HG03097 (cell line): ENCODE measurements around the gene CLEC3B.
"Not testable (repeated sequence)": the region's sequence is repeated elsewhere in the genome, so short reads cannot be mapped to it uniquely, and the experiment has no call there.

Source experiments
- ATAC-seq: cut with Tn5 transposase; IDR thresholded peaks from one replicate; pipeline ENCODE4 v1.9.1; 2021; ENCODE audit not compliant: unreplicated experiment, low FRiP score

The CLEC3B gene, protein sequence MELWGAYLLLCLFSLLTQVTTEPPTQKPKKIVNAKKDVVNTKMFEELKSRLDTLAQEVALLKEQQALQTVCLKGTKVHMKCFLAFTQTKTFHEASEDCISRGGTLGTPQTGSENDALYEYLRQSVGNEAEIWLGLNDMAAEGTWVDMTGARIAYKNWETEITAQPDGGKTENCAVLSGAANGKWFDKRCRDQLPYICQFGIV

DNA sequence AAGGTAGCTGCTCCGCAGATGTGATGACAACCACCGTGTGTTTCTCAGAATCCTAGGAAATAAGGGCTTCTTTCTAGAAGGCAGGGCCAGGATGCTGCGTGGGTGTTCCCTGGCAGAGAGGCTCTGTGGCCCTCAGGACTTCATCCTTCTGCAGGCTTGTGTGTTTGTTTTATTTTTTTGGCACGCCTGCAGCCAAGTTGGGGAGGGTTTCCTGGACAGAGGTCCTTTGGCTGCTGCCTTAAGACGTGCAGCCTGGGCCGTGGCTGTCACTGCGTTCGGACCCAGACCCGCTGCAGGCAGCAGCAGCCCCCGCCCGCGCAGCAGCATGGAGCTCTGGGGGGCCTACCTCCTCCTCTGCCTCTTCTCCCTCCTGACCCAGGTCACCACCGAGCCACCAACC lies at the start of gene CLEC3B:
Gene CLEC3B, plus strand, starts transcription at position 266 of the 400 bp plus-strand sequence. Its CDS starts 60 bp downstream, at position 326.
- ATAC-seq, result no peak

DNA sequence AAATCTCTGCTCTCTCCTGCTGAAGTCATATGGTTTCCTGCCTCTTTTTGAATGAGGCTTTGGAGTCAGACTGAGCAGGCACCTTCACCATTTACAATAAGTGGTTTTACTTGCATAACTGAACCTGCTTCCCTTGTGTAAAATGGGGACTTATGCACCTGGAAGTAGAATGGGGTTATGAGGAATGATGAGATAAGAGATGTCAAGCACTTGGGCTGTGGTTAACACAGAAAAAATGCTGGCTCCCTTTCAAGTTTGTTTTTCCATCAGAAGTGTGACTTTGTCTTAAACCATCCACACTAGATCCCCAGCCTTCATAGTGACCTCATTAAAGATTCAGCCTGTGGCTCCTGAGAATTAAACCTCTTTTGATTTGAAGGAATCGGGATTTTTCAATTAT lies 44.9 kb upstream of the CLEC3B start:
- ATAC-seq, result no peak

DNA sequence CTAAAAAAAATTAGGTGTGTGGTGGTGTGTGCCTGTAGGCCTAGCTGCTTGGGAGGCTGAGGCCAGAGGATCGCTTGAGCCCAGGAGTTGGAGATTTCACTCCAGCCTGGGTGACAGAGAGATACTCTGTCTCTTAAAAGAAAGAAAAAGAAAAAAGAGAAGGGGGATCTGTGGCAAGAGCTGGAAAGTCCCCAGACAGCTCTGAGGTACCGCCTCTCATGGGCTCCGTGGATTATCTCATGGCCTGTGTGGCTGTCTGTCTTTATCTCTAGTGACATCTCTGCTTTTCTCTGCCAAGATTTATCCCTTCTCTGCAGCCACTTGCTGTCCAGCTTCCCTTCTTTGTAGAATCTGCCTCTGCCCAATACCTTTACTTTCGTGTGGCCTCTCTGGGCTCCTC lies 44.4 kb upstream of the CLEC3B start:
- no peak for ATAC-seq

DNA sequence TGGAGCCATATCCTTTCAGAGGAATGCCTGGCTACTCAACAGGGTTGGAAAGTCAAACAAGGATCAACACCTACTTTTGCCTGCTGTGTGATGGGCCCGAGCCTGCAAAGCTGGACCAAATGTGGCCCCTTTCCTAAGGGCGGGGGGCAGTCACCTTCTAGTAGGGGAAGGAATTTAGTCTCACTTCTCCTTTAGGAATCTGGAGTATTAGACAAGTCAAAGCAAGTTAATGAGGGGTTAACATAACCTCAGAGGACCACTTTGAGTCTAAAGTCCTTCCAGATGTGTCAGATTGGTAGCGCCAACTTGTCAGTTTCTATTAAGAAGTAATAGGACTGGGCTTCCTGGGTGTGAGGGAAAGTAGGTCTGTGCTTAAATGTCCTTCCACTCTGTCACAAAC lies 43.3 kb upstream of the CLEC3B start:
- ATAC-seq, result no peak

DNA sequence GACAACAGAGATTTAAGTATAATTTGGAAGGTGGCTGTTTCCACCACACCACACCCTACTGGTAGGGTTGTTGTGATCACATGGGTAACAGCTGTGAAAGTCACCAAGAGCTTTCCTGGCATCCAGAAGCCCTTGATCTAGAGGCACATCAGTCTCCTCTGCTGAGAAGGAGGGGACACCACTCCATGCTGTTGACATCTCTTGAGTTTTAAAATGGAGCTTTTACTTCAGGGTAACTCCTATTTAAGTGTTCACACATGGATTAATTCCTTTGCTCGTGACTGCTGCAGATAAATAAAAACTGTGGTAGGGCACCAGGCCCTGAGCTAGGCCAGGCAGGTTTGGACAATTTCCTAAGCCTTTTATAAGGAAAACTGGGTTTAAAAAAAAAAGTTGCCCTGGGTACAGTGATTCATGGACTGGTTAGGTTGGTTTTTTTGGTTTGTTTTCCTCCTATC lies 42.6 kb upstream of the CLEC3B start:
- no peak for ATAC-seq

DNA sequence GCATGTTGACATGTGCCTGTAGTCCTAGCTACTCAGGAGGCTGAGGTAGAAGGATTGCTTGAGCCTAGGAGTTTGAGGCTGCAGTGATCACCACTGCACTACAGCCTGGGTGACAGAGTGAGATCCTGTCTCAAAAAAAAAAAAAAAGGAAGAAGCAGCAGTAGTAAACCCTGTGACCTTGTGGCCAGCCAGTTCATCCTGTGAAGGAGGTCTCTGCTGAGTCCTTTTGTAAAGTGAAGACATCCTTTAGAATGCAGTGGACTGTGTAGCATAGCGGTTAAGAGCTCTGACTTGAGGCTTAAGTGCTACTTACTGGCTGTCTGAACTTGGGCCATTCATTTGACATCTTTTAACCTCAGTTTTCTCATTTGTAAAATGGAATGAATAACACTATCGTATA lies 41.8 kb upstream of the CLEC3B start:
- ATAC-seq, result no peak

DNA sequence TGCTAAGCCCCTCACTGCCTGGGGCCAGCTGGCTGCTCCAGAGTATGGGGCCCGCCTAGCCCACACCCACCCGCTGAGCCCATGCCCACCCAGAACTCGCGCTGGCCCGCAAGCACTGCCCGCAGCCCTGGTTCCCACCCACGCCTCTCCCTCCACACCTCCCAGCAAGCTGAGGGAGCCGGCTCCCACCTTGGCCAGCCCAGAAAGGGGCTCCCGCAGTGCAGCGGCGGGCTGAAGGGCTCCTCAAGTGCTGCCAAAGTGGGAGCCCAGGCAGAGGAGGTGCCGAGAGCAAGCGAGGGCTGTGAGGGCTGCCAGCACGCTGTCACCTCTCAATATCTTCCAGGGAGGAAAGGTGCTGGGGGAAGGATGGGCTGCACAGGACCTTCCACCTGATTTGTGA lies 39.8 kb upstream of the CLEC3B start:
- ATAC-seq, result not testable (repeated sequence)

DNA sequence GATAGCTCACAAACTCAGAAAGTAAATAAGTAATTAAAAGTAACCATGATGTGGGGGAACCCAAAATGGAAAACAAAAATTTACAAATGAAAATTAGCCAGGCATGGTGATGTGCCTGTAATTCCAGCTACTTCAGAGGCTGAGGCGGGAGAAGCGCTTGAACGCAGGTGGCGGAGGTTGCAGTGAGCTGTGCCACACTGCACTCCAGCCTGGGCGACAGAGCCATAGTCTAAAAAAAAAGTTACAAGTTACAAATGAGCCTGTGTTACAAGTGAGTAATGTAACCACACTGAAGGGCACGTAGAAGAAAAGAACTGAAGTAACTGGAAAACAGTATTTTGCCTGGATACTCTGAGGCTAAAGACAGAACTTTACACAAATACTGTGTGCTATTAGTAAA lies 38.8 kb upstream of the CLEC3B start:
- no peak for ATAC-seq

DNA sequence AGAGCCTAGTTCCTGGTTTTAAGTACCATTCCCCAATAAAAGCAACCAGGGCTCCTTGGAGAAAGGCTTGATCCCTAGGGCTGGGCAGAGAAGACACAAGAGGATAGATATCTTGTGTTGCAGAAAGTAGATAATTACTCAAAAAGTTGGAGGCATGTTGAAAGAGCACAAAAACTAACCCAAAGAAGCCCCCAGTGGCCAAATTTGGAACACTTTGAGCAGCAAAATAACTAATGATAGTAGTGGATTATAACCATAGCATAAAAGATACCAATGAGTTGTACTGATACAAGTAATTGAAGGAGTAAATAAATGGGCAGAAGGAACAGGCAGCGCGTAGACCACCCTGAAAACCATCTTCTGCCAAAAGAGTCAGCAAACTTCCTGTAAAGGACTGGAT lies 38.0 kb upstream of the CLEC3B start:
- ATAC-seq, result no peak

DNA sequence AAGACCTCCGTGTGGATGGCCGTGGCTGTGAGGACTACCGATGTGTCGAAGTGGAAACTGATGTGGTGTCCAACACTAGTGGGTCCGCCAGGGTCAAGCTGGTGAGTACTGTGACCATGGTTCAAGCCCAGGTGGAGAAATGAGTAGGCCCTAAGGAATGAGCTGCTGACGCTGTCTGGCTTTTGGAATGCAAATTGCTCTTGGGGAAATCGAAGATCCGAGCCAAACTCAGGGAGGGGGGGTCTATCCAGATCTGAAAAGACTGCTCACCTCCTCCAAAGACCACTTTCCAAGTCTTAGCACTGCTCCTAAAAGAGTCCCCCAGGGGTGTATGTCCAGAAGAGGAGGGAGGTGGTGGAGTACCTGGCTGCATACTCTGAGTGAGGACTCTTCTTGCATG lies 37.0 kb upstream of the CLEC3B start:
- ATAC-seq, result no peak

DNA sequence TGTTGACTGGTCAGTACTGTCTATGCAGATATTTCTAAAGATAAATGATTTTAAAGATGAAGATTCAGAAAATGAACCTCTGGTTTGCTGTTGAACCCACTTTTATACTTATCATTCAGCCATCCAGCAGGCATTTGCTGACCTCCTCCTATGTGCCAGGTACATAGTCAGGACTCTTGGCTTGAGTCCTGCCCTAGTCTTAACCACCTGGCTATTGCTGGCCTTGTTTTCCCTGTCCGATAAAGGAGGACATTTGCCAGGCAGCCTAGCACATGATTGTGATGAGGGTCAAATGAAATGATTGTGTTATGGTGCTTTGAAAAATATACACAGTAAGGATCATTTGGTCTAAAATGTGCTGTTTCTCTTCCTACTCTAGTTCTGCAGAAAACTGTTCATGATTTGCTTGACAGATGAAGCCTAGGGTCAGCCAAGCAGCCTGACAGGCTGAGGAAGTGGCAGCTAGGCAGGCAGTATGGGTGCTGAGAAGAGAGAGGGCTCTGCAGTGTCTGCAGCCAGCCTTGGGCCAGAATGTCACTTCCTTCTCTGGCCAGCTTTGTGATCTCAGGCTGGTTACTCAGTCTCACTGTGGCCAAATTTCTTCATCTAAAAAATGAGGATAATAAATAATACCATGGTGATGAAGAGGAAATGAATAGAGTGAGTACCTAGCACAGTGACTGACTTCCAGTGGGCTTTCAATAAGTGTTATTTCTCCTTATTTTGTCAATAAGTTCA lies 36.3 kb upstream of the CLEC3B start:
- ATAC-seq, result no peak

DNA sequence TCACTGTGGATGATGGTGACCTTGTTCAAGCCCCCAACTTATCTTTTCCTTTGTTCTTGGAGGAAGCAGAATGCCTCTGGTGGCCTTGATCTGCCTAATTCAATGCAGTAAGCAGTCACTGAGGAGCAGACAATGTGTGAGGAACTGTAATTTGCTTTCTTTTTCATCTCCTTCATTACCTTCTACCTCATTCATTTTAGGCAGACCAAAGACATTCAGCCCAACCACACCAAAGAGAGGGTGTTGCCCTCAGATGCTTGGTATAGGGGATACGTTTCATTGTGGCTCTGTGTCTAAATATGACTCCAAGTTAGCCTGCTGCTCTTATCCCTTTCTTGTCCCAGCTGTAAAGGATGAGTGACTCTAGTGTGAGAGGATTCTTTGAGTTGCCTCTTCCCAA lies 34.8 kb upstream of the CLEC3B start:
- ATAC-seq, result no peak

DNA sequence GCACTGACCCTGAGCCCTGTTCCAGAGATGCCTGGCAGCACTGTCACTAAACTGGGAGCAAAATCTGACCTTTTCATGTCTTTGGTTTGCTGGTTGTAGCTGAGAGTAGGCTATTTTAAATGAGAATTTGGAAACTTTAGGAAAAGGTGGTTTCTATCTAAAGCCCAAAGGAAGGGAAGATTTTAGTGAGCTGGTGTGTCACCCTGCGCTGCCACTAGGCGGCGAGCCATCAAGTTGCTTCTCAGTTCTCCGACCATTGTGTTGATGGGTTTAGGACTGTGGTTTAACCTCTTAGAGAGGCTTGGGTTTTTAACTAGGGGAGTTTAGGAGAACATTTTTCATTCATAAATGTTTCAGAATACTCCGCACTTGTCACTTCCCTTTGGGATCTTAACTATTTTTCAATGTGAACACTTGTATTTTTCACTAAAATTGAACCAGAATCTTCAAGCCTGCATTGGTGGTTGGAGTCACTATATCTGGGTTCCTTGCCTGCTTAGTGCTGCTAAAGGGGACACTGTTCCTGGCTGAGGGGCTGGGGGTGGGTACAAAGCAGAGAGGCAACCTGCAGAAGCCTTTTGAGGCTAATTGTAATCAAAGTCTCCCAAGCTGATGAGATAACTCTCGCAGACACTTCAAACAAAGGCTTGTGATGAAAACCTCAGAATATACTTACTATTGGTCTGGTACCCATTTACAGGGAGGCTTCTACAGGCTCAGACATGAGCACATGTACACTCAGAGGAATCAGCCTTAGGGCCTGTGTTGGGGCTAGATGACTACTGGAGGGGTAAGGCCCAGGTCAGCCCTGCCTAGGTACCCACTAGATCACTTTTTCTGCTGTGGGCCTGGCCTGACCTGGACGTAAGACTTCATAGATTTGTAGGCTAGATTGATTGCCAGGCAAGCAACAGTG lies 33.3 kb upstream of the CLEC3B start:
- ATAC-seq, result no peak

DNA sequence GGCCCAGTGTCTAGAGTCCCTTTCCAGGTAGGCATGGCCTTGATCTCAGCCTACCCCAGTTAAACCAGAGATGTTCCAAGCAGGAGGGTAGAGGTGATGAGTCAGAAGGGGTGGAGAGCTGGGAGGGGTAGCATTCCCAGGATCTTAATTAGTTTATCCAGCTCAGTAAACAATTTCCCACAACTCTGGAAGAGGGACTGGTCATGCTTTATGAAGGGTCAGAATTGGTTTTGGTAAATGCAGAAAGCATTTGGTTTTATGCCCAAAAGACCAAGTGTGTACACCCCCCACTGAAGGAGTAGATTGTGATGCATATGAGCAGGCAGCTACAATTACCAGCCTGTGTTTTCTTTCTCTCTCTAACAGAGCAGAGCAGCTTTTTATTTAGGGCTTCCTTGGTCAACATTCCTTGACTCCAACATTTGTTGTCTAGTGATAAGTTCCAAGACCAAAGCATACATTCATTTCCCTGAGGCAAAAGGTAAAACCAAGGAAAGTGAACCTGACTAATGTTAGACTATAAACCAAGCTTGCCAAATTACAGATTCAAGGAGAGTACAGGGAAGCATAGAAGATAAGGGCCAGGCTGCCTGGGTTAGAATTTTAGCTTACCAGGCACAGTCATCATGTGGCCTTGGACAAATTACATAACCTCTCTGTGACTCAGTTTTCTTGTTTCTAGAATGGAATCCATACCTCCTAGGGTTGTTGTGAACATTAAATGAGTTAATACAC lies 32.5 kb upstream of the CLEC3B start:
- no peak for ATAC-seq

DNA sequence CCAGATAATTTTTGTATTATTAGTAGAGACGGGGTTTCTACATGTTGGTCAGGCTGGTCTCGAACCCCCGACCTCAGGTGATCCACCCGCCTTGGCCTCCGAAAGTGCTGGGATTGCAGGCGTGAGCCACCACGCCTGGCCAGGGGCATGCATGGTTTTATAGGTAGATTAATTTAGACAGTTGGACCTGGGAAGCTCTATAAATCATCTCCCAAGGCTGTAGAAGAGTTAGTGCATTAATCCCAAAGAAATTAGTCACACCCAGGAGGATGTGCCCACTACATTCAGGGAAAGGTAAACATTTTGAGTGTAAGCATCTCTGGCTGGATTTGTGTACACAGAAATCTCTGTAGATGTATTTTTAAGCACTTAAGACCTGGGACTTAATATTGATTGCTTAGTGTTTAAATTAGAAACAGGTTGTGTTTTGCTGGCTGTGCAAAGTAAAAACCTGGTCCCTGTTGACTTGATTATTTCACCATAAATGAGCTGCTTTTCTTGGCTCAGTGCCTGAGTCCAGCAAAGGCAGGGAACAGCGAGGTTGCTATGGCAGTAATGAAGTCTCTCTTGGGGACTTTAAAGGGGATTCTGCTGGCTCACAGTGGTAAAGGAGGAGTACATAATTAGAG lies 30.8 kb upstream of the CLEC3B start:
- no peak for ATAC-seq

DNA sequence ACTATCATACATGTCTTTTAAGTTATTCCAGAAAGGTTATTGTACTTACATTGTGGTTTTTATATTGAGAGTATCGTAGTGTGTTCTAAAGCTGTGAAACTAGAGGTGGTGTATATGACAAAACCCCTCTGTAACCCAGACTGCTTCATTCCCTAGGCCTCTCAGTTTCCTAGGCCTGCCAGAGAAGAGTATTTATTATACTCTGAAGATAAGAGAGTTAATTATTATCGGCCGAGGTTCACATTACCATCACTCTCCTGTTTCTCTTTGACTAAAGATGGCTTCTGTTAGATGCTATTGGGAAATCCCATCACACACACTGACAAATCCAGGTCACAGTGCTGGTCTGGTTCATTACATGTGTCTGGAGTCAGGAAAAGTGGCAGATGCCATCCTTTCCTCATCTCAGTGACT lies 29.5 kb upstream of the CLEC3B start:
- ATAC-seq, result no peak

DNA sequence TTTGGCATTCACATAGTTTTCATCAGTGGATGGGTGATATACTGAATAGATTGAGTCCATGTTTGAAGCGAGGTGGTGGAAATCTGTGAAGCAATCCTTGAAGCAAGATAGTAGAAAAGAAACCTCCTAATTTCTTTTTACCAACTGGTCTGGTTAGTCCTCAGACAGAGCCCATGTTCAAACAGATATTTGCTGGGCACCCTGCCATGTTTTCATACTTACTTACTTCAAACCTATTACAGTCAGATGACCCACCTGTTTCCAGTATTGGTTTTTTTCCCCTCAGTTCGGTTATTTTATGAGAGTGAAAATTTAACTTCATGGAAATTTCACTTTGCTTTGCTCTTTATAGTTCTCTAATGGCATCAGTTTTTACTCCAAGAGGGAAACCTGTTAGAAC lies 26.3 kb upstream of the CLEC3B start:
- ATAC-seq, result no peak

DNA sequence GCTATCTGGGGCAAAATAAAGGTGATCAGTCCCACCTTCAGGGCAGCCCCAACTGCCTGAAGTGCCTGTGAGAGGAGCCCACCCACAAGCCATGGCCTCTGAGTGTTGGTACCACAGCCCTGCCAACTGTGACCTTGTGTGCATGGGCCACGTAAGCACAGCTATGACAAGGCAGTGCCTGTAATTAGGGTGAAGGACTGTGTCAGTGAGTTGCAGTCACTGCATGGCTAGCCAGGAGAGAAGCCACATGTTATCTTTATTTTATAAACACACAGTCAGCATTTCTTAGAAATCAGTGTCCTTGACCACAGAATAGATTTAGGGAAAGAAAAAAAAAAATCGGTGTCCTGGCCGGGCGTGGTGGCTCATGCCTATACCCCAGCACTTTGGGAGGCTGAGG lies 25.3 kb upstream of the CLEC3B start:
- ATAC-seq, result no peak

DNA sequence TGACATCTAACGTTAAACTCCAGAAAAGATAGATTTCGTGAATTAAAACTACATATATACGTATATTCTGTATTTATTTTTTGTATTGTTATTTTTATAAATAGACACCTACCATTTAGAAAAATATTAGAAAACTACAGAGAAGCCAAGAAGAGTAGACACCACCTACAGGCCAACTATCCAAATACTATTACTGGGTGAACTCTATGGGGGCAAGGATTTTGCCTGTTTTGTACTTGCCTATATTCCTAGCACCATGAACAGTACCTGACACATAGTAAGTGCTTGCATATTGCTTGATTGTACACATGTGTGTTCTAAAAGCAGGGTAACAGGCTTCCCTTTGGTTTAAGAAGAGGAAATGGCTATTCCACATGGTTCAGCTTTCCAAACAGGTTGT lies 24.4 kb upstream of the CLEC3B start:
- ATAC-seq, result no peak

DNA sequence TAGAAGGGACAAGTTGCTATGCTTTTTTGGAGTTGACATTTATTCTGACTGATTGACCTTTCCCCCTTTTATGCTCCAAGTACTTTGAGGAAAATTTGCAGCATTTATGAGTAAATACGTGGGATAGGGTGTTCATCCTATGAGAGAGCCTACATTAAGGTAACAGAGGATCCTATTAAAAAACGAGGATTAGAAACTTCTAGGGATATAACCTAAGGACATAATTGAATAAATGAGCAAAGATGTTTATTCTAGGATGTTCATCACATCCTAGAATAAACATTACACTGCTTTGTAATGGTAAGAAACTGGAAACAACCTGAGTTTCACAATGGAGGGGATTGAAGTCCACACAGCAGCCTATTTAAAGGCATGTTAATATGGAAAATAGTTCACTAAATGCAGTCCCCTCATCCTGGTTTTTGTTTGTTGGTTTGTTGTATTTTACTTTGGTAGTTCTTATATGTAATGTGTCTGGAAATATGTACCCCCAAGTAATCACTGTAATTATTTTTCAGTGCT lies 23.9 kb upstream of the CLEC3B start:
- no peak for ATAC-seq
